LNCAP (cell line): ENCODE results near the gene LCA5.

Experiments
- CTCF ChIP-seq: fragments of 450-650 bp; IDR thresholded peaks from 2 replicates; pipeline ENCODE4 v1.5.1; 2017; ENCODE audit warnings: mild to moderate bottlenecking

Gene LCA5

GRCh38 chr6:79461205-79461604 lies 76.0 kb downstream of the LCA5 start:
- no peak for TF ChIP-seq CTCF

GRCh38 chr6:79455446-79455845 lies 81.8 kb downstream of the LCA5 start:
- no peak for TF ChIP-seq CTCF

GRCh38 chr6:79453558-79454042 lies 83.6 kb downstream of the LCA5 start:
- no peak for TF ChIP-seq CTCF

GRCh38 chr6:79450984-79451383 lies 86.2 kb downstream of the LCA5 start:
- TF ChIP-seq CTCF = no peak

GRCh38 chr6:79446006-79446405 lies 91.2 kb downstream of the LCA5 start:
- no peak for TF ChIP-seq CTCF

- no peak for TF ChIP-seq CTCF
These were observed 96.0 kb downstream of the LCA5 start for GRCh38 chr6:79441192-79441591.

- TF ChIP-seq CTCF = no peak
These were observed 96.6 kb downstream of the LCA5 start for GRCh38 chr6:79440598-79440997.

- TF ChIP-seq CTCF = no peak
These were observed 99.2 kb downstream of the LCA5 start for GRCh38 chr6:79438030-79438429.
